Ishikawa (cell line): ENCODE measurements around the gene MYRFL.

ENCODE experiments used
- CEBPB ChIP-seq: IDR thresholded peaks from 2 replicates; pipeline ENCODE4 v1.6.1; 2012
- CREB1 ChIP-seq: IDR thresholded peaks from 2 replicates; pipeline ENCODE4 v1.6.1; 2012; ENCODE audit warnings: low read depth
- EGR1 ChIP-seq: IDR thresholded peaks from 2 replicates; pipeline ENCODE4 v1.6.1; 2012
- EP300 ChIP-seq: IDR thresholded peaks from 2 replicates; pipeline ENCODE4 v1.6.1; 2012; ENCODE audit warnings: borderline replicate concordance
- FOXM1 ChIP-seq: IDR thresholded peaks from 2 replicates; pipeline ENCODE4 v1.6.1; 2012; ENCODE audit warnings: low read depth, borderline replicate concordance
- NFIC ChIP-seq: IDR thresholded peaks from 2 replicates; pipeline ENCODE4 v1.6.1; 2012
- RAD21 ChIP-seq: IDR thresholded peaks from 2 replicates; pipeline ENCODE4 v1.6.1; 2012; ENCODE audit warnings: low read depth
- TAF1 ChIP-seq: IDR thresholded peaks from 2 replicates; pipeline ENCODE4 v1.6.1; 2012; ENCODE audit warnings: low read depth, mild to moderate bottlenecking
- TCF12 ChIP-seq: IDR thresholded peaks from 2 replicates; pipeline ENCODE4 v1.6.1; 2012; ENCODE audit warnings: low read depth
- TEAD4 ChIP-seq: IDR thresholded peaks from 2 replicates; pipeline ENCODE4 v1.6.1; 2012
- YY1 ChIP-seq: IDR thresholded peaks from 2 replicates; pipeline ENCODE4 v1.6.1; 2012; ENCODE audit warnings: low read depth
- ZBTB7A ChIP-seq: IDR thresholded peaks from 2 replicates; pipeline ENCODE4 v1.6.1; 2012; ENCODE audit warnings: low read depth
- TF ChIP-seq, protein P1 (sequence below): IDR thresholded peaks from 2 replicates; pipeline ENCODE4 v1.6.1; 2012
- TF ChIP-seq, protein P2 (sequence below): IDR thresholded peaks from 2 replicates; pipeline ENCODE4 v1.6.1; 2012; ENCODE audit warnings: low read depth, mild to moderate bottlenecking
- TF ChIP-seq, protein P3 (sequence below): IDR thresholded peaks from 2 replicates; pipeline ENCODE4 v1.6.1; 2012

Gene MYRFL

DNA sequence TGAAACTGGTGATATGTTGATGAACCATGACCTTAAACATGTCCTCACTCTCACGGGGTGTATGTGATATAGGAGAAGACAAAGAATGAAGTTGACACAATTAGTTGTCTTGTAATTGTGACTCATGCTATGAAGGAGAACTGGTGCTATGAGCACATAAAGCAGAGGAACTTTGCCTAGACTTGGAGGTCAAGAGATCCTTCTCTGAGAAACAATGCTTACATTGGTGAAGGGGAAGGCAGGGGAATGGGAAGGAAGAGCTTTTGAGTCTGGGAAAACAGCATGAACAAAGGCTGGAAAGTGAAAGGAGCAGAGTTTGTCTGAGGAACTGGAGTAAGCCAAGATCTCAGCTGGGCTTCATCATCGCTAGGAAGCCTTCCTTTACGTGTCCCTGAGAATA is 83.2 kb downstream of the MYRFL start:
- TF ChIP-seq FOXM1: no peak
- TF ChIP-seq CREB1: no peak

DNA sequence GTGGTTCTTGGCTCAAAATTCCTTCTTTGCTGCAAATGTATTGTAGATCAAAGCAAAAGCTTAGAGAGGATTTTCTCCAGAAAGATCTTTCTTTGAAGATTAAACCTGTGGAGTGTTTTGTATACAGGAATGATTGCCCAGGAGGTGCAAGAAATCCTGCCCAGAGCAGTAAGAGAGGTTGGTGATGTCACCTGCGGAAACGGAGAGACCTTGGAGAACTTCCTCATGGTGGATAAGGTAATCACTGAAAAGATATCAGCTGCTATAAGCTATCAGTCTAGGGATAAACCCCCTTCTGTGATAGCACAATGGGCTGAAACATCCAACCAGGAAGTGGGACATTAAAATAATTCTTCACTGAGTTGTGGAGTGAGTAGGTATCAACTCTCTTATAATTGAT is 85.7 kb downstream of the MYRFL start:
- no peak for TF ChIP-seq TCF12
- TF ChIP-seq EP300: no peak
- TF ChIP-seq YY1: no peak
- no peak for TF ChIP-seq RAD21
- TF ChIP-seq TAF1: no peak
- no peak for TF ChIP-seq ZBTB7A
- TF ChIP-seq, protein P1, sequence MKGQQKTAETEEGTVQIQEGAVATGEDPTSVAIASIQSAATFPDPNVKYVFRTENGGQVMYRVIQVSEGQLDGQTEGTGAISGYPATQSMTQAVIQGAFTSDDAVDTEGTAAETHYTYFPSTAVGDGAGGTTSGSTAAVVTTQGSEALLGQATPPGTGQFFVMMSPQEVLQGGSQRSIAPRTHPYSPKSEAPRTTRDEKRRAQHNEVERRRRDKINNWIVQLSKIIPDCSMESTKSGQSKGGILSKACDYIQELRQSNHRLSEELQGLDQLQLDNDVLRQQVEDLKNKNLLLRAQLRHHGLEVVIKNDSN: no peak
- TF ChIP-seq, protein P2, sequence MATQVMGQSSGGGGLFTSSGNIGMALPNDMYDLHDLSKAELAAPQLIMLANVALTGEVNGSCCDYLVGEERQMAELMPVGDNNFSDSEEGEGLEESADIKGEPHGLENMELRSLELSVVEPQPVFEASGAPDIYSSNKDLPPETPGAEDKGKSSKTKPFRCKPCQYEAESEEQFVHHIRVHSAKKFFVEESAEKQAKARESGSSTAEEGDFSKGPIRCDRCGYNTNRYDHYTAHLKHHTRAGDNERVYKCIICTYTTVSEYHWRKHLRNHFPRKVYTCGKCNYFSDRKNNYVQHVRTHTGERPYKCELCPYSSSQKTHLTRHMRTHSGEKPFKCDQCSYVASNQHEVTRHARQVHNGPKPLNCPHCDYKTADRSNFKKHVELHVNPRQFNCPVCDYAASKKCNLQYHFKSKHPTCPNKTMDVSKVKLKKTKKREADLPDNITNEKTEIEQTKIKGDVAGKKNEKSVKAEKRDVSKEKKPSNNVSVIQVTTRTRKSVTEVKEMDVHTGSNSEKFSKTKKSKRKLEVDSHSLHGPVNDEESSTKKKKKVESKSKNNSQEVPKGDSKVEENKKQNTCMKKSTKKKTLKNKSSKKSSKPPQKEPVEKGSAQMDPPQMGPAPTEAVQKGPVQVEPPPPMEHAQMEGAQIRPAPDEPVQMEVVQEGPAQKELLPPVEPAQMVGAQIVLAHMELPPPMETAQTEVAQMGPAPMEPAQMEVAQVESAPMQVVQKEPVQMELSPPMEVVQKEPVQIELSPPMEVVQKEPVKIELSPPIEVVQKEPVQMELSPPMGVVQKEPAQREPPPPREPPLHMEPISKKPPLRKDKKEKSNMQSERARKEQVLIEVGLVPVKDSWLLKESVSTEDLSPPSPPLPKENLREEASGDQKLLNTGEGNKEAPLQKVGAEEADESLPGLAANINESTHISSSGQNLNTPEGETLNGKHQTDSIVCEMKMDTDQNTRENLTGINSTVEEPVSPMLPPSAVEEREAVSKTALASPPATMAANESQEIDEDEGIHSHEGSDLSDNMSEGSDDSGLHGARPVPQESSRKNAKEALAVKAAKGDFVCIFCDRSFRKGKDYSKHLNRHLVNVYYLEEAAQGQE: no peak
- TF ChIP-seq EGR1: no peak
- TF ChIP-seq, protein P3, sequence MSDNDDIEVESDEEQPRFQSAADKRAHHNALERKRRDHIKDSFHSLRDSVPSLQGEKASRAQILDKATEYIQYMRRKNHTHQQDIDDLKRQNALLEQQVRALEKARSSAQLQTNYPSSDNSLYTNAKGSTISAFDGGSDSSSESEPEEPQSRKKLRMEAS: no peak

DNA sequence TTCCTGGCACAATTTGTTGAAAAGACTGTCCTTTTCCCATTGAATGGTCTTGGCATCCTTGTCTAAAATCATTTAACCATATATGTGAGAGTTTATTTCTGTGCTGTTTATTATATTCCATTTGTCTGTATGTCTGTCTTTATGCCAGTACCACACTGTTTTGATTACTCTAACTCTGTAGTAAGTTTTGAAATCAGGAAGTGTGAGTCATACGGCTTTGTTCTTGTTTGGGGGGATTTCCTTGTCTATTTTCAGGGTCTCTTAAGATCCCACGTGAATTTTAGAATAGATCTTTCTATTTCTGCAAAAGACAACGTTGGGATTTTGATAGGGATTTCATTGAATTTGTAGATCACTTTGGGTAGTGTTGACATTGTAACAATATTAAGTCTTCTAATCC is 88.5 kb downstream of the MYRFL start:
- no peak for TF ChIP-seq RAD21
- no peak for TF ChIP-seq FOXM1
- no peak for TF ChIP-seq ZBTB7A
- no peak for TF ChIP-seq EGR1
- no peak for TF ChIP-seq EP300
- no peak for TF ChIP-seq YY1
- TF ChIP-seq, protein P1: no peak
- TF ChIP-seq CREB1: no peak
- TF ChIP-seq TAF1: no peak
- TF ChIP-seq TCF12: no peak
- TF ChIP-seq, protein P2: no peak
- TF ChIP-seq NFIC: no peak
- TF ChIP-seq CEBPB: no peak
- TF ChIP-seq TEAD4: no peak

DNA sequence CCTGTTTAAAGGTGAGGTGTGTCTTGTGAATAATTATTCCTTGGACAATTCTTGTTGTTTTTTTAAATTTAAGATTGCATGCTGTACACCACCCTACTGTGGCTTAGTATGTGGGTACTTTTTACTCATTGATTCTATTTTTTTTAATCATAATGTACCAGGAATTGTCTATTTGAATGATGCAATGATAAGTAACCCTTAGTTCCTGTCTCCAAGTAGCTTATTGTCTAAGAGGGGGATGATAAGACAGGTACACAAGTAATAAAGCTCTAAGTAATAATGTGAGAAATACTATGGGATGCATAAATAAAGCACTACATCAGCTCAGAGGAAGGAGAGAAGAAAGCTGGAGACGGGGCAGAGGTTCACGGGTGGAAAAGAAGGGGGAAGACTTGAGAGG is 90.9 kb downstream of the MYRFL start:
- TF ChIP-seq YY1 (no peak), TEAD4 (no peak), TAF1 (no peak), CREB1 (no peak), EGR1 (no peak), CEBPB (no peak), EP300 (no peak), FOXM1 (no peak), RAD21 (no peak), TCF12 (no peak), NFIC (no peak)
- TF ChIP-seq, protein P1: no peak
- TF ChIP-seq, protein P2: no peak
- TF ChIP-seq, protein P3: no peak
